AG09309 (cell line): Measurements from ENCODE around the gene SPON1.

Experiments used
- DNase-seq: peaks from one replicate; pipeline ENCODE4 v3.0.0-alpha.2; 2010; ENCODE audit warnings: low read depth
- H3K4me3 ChIP-seq: 2 replicates; pipeline ENCODE4 v1.5.1; 2011; ENCODE audit warnings: mild to moderate bottlenecking, low read depth, low read length, moderate library complexity; ENCODE audit not compliant: control insufficient read depth
- CTCF ChIP-seq: IDR thresholded peaks from 2 replicates; pipeline ENCODE4 v1.5.1; 2011; ENCODE audit warnings: mild to moderate bottlenecking, low read depth, low read length, inconsistent platforms; ENCODE audit not compliant: insufficient read depth, control insufficient read depth; ENCODE audit errors: missing control alignments

Gene SPON1

GRCh38 chr11:14012846-14013245, 50.3 kb downstream of the SPON1 start:
- H3K4me3 ChIP-seq, result no peak overlapping the region
- TF ChIP-seq CTCF, result no peak
- no peak for DNase-seq

- no peak for DNase-seq
- TF ChIP-seq CTCF, result no peak
- H3K4me3 ChIP-seq, result no peak overlapping the region
Observed at GRCh38 chr11:14015711-14016110, 53.2 kb downstream of the SPON1 start.

GRCh38 chr11:14018441-14018840, 55.9 kb downstream of the SPON1 start:
- no peak overlapping the region for H3K4me3 ChIP-seq
- no peak for DNase-seq
- TF ChIP-seq CTCF, result no peak

GRCh38 chr11:14021738-14022137, 59.2 kb downstream of the SPON1 start:
- TF ChIP-seq CTCF, result no peak
- DNase-seq, result no peak
- no peak overlapping the region for H3K4me3 ChIP-seq

GRCh38 chr11:14022251-14022650, 59.7 kb downstream of the SPON1 start:
- TF ChIP-seq CTCF, result no peak
- no peak for DNase-seq
- no peak overlapping the region for H3K4me3 ChIP-seq

- DNase-seq, result no peak
- no peak for TF ChIP-seq CTCF
- no peak overlapping the region for H3K4me3 ChIP-seq
Observed at GRCh38 chr11:14022821-14023220, 60.3 kb downstream of the SPON1 start.

- TF ChIP-seq CTCF, result no peak
- no peak for DNase-seq
- H3K4me3 ChIP-seq, result no peak overlapping the region
Observed at GRCh38 chr11:14026961-14027360, 64.4 kb downstream of the SPON1 start.
